MCF 10A (cell line): ENCODE data around the gene DSCAML1. TPM values are rescaled to one million over a fixed set of nuclear protein-coding genes. Genes with fewer than 3 reads are reported as not detected.

Experiments used
- BruUV-seq: library from RNA; stranded (reverse); fragments of 400-500 nt; replicated peaks from 2 replicates; lab custom pipeline; 2021; lab: Mats Ljungman, UMichigan
- CTCF ChIA-PET: fragments of 300-600 bp; sonication (Branson Sonifier 250); formaldehyde crosslinking; extraction: SDS; loops from one replicate; lab custom pipeline; 2021; ENCODE audit warnings: antibody characterized with exemption, inconsistent platforms; lab: Yijun Ruan, JAX
- POLR2A ChIA-PET: fragments of 300-600, 350-650 bp; sonication (Branson Sonifier 250); formaldehyde crosslinking; extraction: SDS; loops from one replicate; lab custom pipeline; 2020; ENCODE audit warnings: antibody characterized with exemption, inconsistent platforms; lab: Yijun Ruan, JAX
- DNase-seq: peaks from one replicate; pipeline ENCODE4 v3.0.0-alpha.2; 2018; ENCODE audit not compliant: unreplicated experiment
- H3K27ac Mint-ChIP-seq: one replicate; pipeline ENCODE4 v1.8.0; 2022; ENCODE audit warnings: mild to moderate bottlenecking, low read depth, mixed read lengths; ENCODE audit not compliant: unreplicated experiment
- H3K27me3 Mint-ChIP-seq: one replicate; pipeline ENCODE4 v1.8.0; 2022; ENCODE audit warnings: mixed read lengths; ENCODE audit not compliant: insufficient read depth, unreplicated experiment
- H3K36me3 Mint-ChIP-seq: one replicate; pipeline ENCODE4 v1.8.0; 2022; ENCODE audit warnings: mild to moderate bottlenecking, moderate library complexity, mixed read lengths; ENCODE audit not compliant: insufficient read depth, unreplicated experiment
- H3K4me1 Mint-ChIP-seq: one replicate; pipeline ENCODE4 v1.8.0; 2022; ENCODE audit warnings: mixed read lengths; ENCODE audit not compliant: insufficient read depth, unreplicated experiment
- H3K4me3 Mint-ChIP-seq: one replicate; pipeline ENCODE4 v1.8.0; 2022; ENCODE audit warnings: mild to moderate bottlenecking, moderate library complexity, mixed read lengths; ENCODE audit not compliant: unreplicated experiment
- H3K9me3 Mint-ChIP-seq: one replicate; pipeline ENCODE4 v1.8.0; 2022; ENCODE audit warnings: mixed read lengths; ENCODE audit not compliant: unreplicated experiment
- CTCF ChIP-seq: fragments of 200-600 bp; IDR thresholded peaks from one replicate; pipeline ENCODE4 v1.8.0; 2022; ENCODE audit warnings: antibody characterized with exemption, mild to moderate bottlenecking; ENCODE audit not compliant: unreplicated experiment
- intact Hi-C: fragments of 100-400 bp; cut with micrococcal nuclease; formaldehyde crosslinking; loops from 2 replicates; pipeline ENCODE4 v1.14.1; 2022
- total RNA-seq: library from RNA; stranded (reverse); gene quantifications from 2 replicates; pipeline ENCODE4 v1.2.3, GENCODE V29; 2022

DSCAML1 gene
- total RNA-seq, 1 experiment from 2014 or later: not detected

DNA sequence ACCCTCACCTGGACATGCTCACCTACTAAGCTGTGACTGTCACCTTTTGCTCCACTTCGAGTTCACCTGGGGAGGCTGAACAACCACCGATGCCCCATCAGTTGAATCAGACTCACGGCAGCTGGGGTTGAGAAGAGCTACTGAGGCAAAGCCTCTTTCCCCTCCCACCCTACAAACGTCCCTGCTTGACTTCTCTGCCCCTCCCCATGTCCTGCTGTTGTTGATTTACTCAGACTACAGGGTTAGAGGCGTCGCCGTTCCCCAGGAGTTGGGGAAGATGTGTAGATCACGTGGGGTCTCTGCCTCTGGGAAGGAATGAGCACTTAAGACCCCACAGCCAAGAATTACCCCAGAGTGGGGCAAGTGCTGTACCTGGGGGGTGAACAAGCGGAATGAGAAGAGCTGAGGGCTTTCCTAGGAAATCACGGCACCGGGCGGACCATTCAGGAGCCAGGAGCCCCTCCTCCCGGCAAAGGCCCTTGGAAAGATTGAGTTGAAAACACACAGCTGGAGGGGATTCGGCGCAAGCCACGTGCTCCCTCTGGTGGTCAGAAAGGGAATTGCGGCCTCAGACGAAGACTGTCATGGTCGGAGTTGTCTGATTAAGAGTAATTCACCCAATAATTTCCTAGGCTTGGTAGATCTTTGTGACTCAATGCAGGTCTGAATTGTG is 20.5 kb upstream of the DSCAML1 start:
- POLR2A ChIA-PET: interaction anchor here (0.6 to 1.1 kb wide), 2 partner anchors 391 to 1425 kb away, joined by 3 to 6 read pairs; no protein-coding TSS in a partner anchor
- H3K27ac Mint-ChIP-seq: peak overlapping the region; percentile 29
- peak; percentile 94 for TF ChIP-seq CTCF
- no peak overlapping the region for H3K4me3 Mint-ChIP-seq
- no peaks in the 10 kb centered on the region for H3K27me3 Mint-ChIP-seq
- no peaks in the 10 kb centered on the region for H3K36me3 Mint-ChIP-seq
- peaks cover 11% of the 10 kb centered on the region for H3K4me1 Mint-ChIP-seq
- CTCF ChIA-PET: interaction anchor here (0.5 to 6.8 kb wide), 34 partner anchors 10 to 640 kb away, joined by 3 to 173 read pairs (median 4); no protein-coding TSS in a partner anchor
- intact Hi-C loops: loop anchor here (1.0 to 10.0 kb wide), 3 partner anchors 10 to 583 kb away; partner anchors contain the start of genes PCSK7 and RNF214
- BruUV-seq: no TSS peak
- no peaks in the 10 kb centered on the region for H3K9me3 Mint-ChIP-seq
- peak; percentile 70 for DNase-seq

DNA sequence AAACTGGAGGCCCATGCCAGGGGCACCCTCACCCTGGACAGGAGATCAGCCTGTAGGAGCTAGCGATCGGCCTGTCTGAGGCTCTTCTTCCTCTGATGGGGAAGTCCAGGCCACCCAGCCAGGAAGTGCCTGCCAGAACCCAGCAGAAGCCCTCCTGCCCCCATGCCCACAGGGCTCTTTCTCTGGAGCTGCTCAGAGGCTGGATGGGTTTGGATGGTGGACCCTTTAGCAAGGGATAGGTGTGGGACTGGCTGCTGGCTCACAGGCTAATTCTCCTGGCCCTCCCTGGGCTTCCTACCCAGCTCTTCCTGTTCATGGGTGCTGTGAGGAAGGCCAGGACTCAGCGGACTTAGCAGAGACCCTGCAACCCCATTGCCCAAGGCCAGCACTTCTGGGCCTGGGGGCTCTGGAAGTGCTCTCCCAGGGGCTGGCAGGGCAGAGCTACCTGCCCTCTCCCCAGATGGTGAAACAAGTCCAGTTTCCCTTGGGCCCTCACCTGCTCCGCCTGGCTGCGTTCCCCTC is 19.9 kb upstream of the DSCAML1 start:
- H3K27ac Mint-ChIP-seq: no peak overlapping the region
- POLR2A ChIA-PET: interaction anchor here (1.1 kb wide), 1 partner anchor 391 kb away, joined by 6 read pairs; no protein-coding TSS in a partner anchor

GRCh38 chr11:117816151-117816741 is 19.2 kb upstream of the DSCAML1 start:
- DNase-seq: no peak
- H3K9me3 Mint-ChIP-seq: no peaks in the 10 kb centered on the region
- CTCF ChIA-PET: interaction anchor here (0.5 to 6.8 kb wide), 14 partner anchors 8 to 402 kb away, joined by 3 to 173 read pairs (median 4); partner anchors contain the start of gene FXYD2

More for the DNA sequence above, 19.9 kb upstream of the DSCAML1 start:
- CTCF ChIA-PET: interaction anchor here (0.5 to 6.8 kb wide), 27 partner anchors 9 to 402 kb away, joined by 3 to 173 read pairs (median 4); no protein-coding TSS in a partner anchor
- no peak for TF ChIP-seq CTCF
- Mint-ChIP-seq H3K9me3 (no peaks in the 10 kb centered on the region), H3K4me1 (peaks cover 11% of the 10 kb centered on the region), H3K27me3 (no peaks in the 10 kb centered on the region), H3K4me3 (no peak overlapping the region), H3K36me3 (no peaks in the 10 kb centered on the region)
- no peak for DNase-seq
- intact Hi-C loops: loop anchor here (1.0 to 10.0 kb wide), 3 partner anchors 10 to 582 kb away; partner anchors contain the start of genes PCSK7 and RNF214
- no TSS peak for BruUV-seq

More at GRCh38 chr11:117816151-117816741, 19.2 kb upstream of the DSCAML1 start:
- Mint-ChIP-seq H3K4me1 (peaks cover 11% of the 10 kb centered on the region), H3K36me3 (no peaks in the 10 kb centered on the region), H3K4me3 (no peak overlapping the region), H3K27me3 (peaks cover 6% of the 10 kb centered on the region), H3K27ac (no peak overlapping the region)
- POLR2A ChIA-PET: interaction anchor here (0.6 to 0.7 kb wide), 2 partner anchors 236 to 250 kb away, joined by 3 read pairs; no protein-coding TSS in a partner anchor
- no TSS peak for BruUV-seq
- intact Hi-C loops: loop anchor here (10.0 kb wide), 1 partner anchor 581 kb away; the partner anchor contains the start of genes PCSK7 and RNF214
- TF ChIP-seq CTCF: no peak
